AG20443 (cell line): ENCODE measurements around the gene RPA3.
A peak's percentile ranks its signal among the peaks of the same experiment; 100 is the strongest.
"Not testable (repeated sequence)": the region's sequence is repeated elsewhere in the genome, so short reads cannot be mapped to it uniquely, and the experiment has no call there.

Experiments
- DNase-seq: peaks from one replicate; pipeline ENCODE4 v3.0.0; 2012; ENCODE audit warnings: low spot score, mixed read lengths

The RPA3 gene

GRCh38 chr7:7694542-7694941 is 23.9 kb downstream of the RPA3 start:
- DNase-seq = no peak

GRCh38 chr7:7693881-7694280 is 24.5 kb downstream of the RPA3 start:
- peak; percentile 11 for DNase-seq

- no peak for DNase-seq
Measured at GRCh38 chr7:7688956-7689355, 29.5 kb downstream of the RPA3 start.

GRCh38 chr7:7688310-7688709 is 30.1 kb downstream of the RPA3 start:
- DNase-seq = no peak

- no peak for DNase-seq
Measured at GRCh38 chr7:7687800-7688199, 30.6 kb downstream of the RPA3 start.

GRCh38 chr7:7686811-7687508 is 31.4 kb downstream of the RPA3 start:
- no peak for DNase-seq

- no peak for DNase-seq
Measured at GRCh38 chr7:7682861-7683260, 35.5 kb downstream of the RPA3 start.

- no peak for DNase-seq
Measured at GRCh38 chr7:7681936-7682329, 36.5 kb downstream of the RPA3 start.

GRCh38 chr7:7681191-7681935 is 37.0 kb downstream of the RPA3 start:
- DNase-seq = peak; percentile 26

GRCh38 chr7:7679640-7680039 is 38.8 kb downstream of the RPA3 start:
- DNase-seq = not testable (repeated sequence)

GRCh38 chr7:7675686-7676085 is 42.7 kb downstream of the RPA3 start:
- DNase-seq = no peak

GRCh38 chr7:7673240-7673550 is 45.2 kb downstream of the RPA3 start:
- DNase-seq = no peak

DNA sequence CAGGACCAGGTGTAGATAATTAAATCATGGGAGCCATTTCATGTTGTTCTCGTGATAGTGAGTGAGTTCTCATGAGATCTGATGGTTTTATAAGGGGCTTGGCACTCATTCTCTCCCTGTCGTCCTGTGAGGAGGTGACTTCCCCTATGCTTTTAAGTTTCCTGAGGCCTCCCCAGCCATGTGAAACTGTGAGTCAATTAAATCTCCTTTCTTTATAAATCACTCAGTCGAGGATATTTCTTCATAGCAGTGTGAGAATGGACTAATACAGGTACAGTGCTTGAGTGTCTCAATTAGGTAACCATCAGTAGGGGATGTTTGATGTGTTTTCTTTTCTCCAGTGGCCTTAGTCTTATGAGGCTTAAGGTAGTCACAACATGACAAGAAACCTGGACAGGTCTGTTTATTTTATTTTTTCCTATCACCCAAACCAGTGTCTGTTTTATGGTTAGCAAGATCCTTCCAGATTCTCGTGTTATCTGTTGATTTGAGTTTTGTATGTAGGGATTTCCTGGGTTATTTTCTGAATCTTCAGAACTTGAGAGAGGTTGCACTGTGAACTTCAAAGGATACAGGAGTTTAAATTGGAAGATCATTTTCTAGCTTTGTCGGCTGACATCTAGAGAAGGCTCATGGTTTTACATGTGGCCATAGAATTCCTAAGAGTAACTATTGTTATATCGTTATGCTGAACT is 45.7 kb downstream of the RPA3 start:
- no peak for DNase-seq

GRCh38 chr7:7671361-7671760 is 47.0 kb downstream of the RPA3 start:
- DNase-seq = no peak

DNA sequence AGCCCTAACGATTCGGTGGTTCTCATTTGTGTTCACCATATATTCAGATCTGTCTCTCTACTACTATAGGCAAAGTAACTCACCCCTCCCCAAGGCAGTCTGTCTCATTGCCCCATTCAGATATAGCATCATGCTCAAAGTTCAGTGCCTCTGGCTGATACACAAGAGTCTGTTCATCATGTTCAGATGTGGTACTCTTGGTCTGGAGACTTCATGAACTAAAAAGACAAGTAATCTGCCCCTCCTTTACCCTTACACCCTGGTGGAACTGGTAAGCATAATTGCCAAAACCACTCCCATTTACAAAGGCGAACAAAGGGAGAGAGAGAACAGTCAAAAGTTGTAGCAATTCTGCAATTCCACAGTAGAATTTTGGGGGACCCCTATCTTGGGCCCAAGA is 47.9 kb downstream of the RPA3 start:
- no peak for DNase-seq

DNA sequence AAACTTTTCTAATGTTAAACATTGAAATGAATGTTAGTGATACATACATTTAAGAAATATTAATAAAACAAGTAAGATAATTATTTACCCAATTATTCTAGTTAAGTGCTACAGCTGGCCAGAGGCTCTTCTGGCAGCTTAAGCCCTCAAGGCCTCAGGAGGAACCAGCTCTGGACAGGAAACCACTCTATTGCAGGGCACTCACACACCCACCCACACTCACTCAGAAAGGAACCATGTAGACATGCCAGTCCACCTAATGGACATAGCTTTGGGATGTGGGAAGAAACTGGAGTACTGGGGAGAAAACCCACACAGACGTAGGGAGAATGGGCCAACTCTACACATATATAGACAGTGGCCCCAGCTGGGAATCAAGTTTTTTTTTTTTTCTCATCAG is 49.7 kb downstream of the RPA3 start:
- no peak for DNase-seq

DNA sequence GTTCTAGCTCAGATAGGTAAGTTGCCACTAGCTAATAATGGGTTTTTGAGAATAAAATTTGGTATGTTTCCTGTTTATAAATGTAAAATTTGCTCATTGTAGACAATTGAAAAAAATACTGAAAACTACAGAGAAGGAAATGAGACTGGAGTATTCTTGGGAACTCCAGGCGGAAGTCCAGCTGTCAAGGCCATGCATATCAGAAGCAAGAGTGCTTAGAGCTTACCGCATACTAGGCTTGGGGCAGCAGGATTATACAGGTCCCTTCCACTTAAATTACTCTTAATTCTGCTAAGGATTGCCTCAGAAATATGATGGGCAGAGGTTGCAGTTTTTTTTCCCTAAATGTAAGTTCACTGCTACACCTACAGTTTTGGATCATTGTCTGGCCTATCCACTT is 51.2 kb downstream of the RPA3 start:
- DNase-seq = no peak

DNA sequence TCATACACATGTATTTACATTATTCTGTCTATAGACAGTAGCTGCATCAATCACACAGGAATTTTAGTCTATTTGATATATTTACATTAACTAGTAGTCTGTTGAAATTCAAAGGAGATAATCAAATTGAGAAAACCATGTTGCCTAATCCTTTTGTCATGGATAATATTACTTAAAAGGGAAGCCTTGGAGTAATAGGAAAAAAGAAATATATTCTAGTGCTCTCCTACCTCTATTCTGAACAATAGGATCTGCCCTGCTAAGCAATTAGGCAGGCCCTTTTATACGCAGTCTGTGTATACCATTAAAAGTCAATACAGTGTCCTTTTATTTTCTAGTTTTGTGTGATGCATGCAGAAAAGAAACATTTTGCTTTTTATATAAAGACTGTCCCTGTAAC is 53.4 kb downstream of the RPA3 start:
- no peak for DNase-seq

DNA sequence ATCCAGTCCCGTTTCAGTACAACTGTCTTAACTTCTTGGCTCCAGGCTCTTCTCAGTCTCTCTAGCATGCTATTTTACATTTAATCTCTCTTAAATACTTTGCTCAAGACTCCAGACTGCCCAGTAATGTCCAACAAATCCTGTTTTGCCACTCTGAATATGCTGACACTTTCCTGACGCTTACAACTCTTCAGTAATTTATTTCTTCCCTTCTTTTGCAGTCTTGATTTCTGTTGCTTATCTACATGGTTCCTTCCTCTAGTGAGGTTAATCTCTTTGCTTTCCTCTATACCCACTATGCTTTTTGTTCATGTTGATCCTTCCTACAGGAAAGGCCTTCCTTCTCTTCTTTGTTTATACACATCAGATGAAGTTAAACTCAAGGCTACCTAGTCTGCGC is 54.1 kb downstream of the RPA3 start:
- DNase-seq = no peak

DNA sequence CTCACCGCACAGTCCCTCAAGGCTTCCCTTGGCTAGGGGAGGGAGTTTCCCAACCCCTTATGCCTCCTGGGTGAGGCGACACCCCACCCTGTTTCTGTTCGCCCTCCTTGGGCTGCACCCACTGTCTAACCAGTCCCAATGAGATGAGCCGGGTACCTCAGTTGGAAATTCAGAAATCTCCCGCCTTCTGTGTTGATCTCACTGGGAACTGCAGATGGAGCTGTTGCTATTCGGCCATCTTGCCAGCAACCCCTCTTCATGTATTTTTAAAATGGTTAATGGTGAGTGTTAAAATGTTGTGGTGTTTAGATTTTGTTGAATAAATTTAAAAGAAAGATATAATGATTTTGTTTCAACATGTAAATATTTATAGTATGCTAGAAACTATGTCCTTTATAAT is 55.9 kb downstream of the RPA3 start:
- no peak for DNase-seq

GRCh38 chr7:7656459-7656858 is 61.9 kb downstream of the RPA3 start:
- DNase-seq = not testable (repeated sequence)

DNA sequence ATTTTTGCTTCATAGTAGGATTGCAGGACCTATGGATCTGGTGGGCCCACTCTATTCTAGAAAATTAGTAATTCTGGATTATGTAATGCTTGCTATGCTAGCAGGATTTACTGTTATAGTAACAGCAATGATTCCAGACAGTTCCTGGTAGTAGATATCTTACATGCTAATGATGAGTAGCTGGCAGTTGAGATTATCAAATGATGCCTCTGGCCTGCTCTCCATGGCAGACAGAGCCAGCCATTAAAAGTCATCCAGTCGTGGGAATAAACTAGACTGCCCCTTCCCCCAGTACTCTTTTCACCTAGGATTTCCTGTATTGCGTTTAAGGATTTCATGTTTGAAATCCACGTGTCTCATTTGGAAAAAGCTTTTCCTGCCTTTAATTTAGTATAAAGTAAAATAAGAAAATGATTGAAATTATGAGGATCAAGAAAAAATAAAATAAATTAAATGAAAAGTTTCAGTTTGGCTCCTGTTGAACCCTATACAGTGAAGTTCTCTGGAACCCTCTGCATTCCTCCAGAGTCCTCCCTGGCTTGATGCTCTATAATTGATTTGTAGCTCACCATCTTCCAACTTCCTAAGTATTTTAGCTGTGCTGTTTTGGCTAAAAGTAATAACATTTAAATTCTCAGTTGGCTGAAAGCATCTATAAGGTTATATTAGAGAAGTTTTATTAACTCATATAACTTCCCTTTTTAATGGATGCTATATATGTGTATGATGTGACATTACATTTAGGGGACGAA is 63.3 kb downstream of the RPA3 start:
- no peak for DNase-seq
